Right lobe of liver (tissue), 6 donors: Measurements from ENCODE around the gene KDELR3. TPM values are rescaled to one million over a fixed set of nuclear protein-coding genes. Genes with fewer than 3 reads are reported as not detected.
A peak's percentile ranks its signal among the peaks of the same experiment; 100 is the strongest.

Source experiments
- ATAC-seq, 4 donors: fragments of 200-7000 bp; cut with Tn5 transposase; one replicate each; pipeline ENCODE4 v1.9.1; 2020; ENCODE audit warnings: mild to moderate bottlenecking in 4 of 4, moderate library complexity in 4 of 4
- DNase-seq, 3 donors: peaks; one replicate each; pipeline ENCODE4 v3.0.0-alpha.2; 2020
- H3K27ac ChIP-seq, 3 donors: fragments of 200-600 bp; one replicate each; pipeline ENCODE4 v1.8.0; 2022
- H3K27me3 ChIP-seq, 2 donors: fragments of 200-600 bp; one replicate each; pipeline ENCODE4 v1.8.0; 2022
- H3K36me3 ChIP-seq, 4 donors: fragments of 200-600 bp; sonication (generic) in 1 of 4; one replicate each; pipeline versions ENCODE4 v1.5.1 to v1.8.0; 2017 to 2022; ENCODE audit warnings: control low read depth in 1 of 4
- H3K4me1 ChIP-seq, 4 donors: fragments of 200-600 bp; sonication (generic) in 1 of 4; one replicate each; pipeline versions ENCODE4 v1.5.1 to v1.8.0; 2017 to 2022; ENCODE audit warnings: control low read depth in 1 of 4
- H3K4me3 ChIP-seq, 3 donors: fragments of 200-600 bp; one replicate each; pipeline ENCODE4 v1.8.0; 2022
- H3K9me3 ChIP-seq, 4 donors: fragments of 200-600 bp; sonication (generic) in 1 of 4; one replicate each; pipeline versions ENCODE4 v1.5.1 to v1.8.0; 2017 to 2022; ENCODE audit warnings: control low read depth in 1 of 4
- CTCF ChIP-seq, 4 donors: fragments of 200-600 bp in 3 of 4; fragments of 450-650 bp in 1 of 4; IDR thresholded peaks; one replicate each; pipeline versions ENCODE4 v1.5.1 to v1.8.0; 2016 to 2022; ENCODE audit warnings: antibody characterized with exemption in 4 of 4, mild to moderate bottlenecking in 2 of 4
- POLR2A ChIP-seq: fragments of 450-650 bp; IDR thresholded peaks from one replicate; pipeline ENCODE4 v1.6.1; 2017; ENCODE audit warnings: antibody characterized with exemption, mild to moderate bottlenecking
- WGBS: methylation state at CpG from one replicate; pipeline ENCODE4 v1.1.6; 2018; ENCODE audit warnings: low coverage, low lambda C conversion rate; ENCODE audit not compliant: insufficient coverage; ENCODE audit errors: missing lambda C conversion rate; 5-methylcytosine and 5-hydroxymethylcytosine counted together
- intact Hi-C, 2 donors: fragments of 100-400 bp; cut with DNase I; formaldehyde crosslinking; loops; one replicate each; pipeline versions ENCODE4 v1.11.2 to v1.14.1; 2022
- total RNA-seq, 6 experiments: library from RNA; depleted of rRNA in 2 of 6; stranded (reverse); fragments of >200 nt in 2 of 6; fragmentation: NEBNext Ultra II Directional in 3 of 6; extraction: Animal tissue kit (Norgen Biotek cat#: 25700) in 3 of 6; gene quantifications; one replicate each; pipeline versions ENCODE4 v1.1.0 to v1.2.4, GENCODE V29; 2016 to 2023
- donor health status: DM: no; HTN: yes; CAD: no.
- donor health status: DM: no; HTN: no; CAD: no.
- donor health status: DM: no; HTN: no; CAD: no.
- donor health status: DM: no; HTN: yes; CAD: no.
- donor health status: DM: no; HTN: yes; CAD: no.

Gene KDELR3
- total RNA-seq, 6 experiments from 2014 or later: 2.4 to 53.8 (median 12.8) TPM

- DNase-seq (peak in 1 of 3 donors; percentile 31), ATAC-seq (no peak)
- H3K36me3 ChIP-seq: no peaks in the 10 kb centered on the region
- no peaks in the 10 kb centered on the region for H3K27me3 ChIP-seq
- TF ChIP-seq CTCF (IDR thresholded peaks at IDR 0.05) (no peak), POLR2A (no peak)
- intact Hi-C loops: no loop called here
- no peaks in the 10 kb centered on the region for H3K9me3 ChIP-seq
- H3K27ac ChIP-seq: no peak overlapping the region
- H3K4me3 ChIP-seq: no peak overlapping the region
- WGBS: 86% methylated on average over 9 of the region's 10 CpGs
- peaks cover 0 to 9% (median 4%) of the 10 kb centered on the region in 4 donors for H3K4me1 ChIP-seq
Measured at GRCh38 chr22:38464992-38465672, 2.8 kb upstream of the KDELR3 start.

- intact Hi-C loops: no loop called here
- no peaks in the 10 kb centered on the region for H3K27me3 ChIP-seq
- H3K36me3 ChIP-seq: no peaks in the 10 kb centered on the region
- DNase-seq (peak in 1 of 3 donors; percentile 45), ATAC-seq (no peak)
- H3K9me3 ChIP-seq: no peaks in the 10 kb centered on the region
- H3K27ac ChIP-seq: no peak overlapping the region
- peaks cover 0 to 9% (median 4%) of the 10 kb centered on the region in 4 donors for H3K4me1 ChIP-seq
- no peak for TF ChIP-seq CTCF (IDR thresholded peaks at IDR 0.05)
- no peak for TF ChIP-seq POLR2A
- WGBS: 72% methylated on average over 8 of the region's 26 CpGs
- no peak overlapping the region for H3K4me3 ChIP-seq
Measured at GRCh38 chr22:38465673-38466490, 2.0 kb upstream of the KDELR3 start.

GRCh38 chr22:38467438-38467903, 425 bp upstream of the KDELR3 start:
- Histone ChIP-seq H3K9me3 (no peaks in the 10 kb centered on the region), H3K27ac (no peak overlapping the region), H3K4me1 (peaks cover 0 to 4% (median 0%) of the 10 kb centered on the region in 4 donors), H3K36me3 (no peaks in the 10 kb centered on the region), H3K4me3 (peak overlapping the region; percentile 28 to 55 (median 50)), H3K27me3 (no peaks in the 10 kb centered on the region)
- 28% methylated on average over 8 of the region's 20 CpGs for WGBS
- intact Hi-C loops: no loop called here
- peak in 1 of 4 donors; percentile 2 for ATAC-seq
- peak in 1 of 3 donors; percentile 49 for DNase-seq
- TF ChIP-seq POLR2A (no peak), CTCF (IDR thresholded peaks at IDR 0.05) (no peak)

- peaks cover 0 to 4% (median 0%) of the 10 kb centered on the region in 4 donors for H3K4me1 ChIP-seq
- H3K36me3 ChIP-seq: no peaks in the 10 kb centered on the region
- no peak overlapping the region for H3K27ac ChIP-seq
- ATAC-seq: no peak
- H3K9me3 ChIP-seq: no peaks in the 10 kb centered on the region
- H3K27me3 ChIP-seq: no peaks in the 10 kb centered on the region
- H3K4me3 ChIP-seq: peak overlapping the region; percentile 28 to 55 (median 50)
- TF ChIP-seq CTCF (IDR thresholded peaks at IDR 0.05) (no peak), POLR2A (no peak)
- no peak for DNase-seq
- intact Hi-C loops: no loop called here
- 50% methylated on average over 11 of the region's 28 CpGs for WGBS
Measured at GRCh38 chr22:38468443-38469305, 778 bp downstream of the KDELR3 start.
